HepG2 (cell line): ENCODE measurements around the gene PKMYT1. TPM values are rescaled to one million over a fixed set of nuclear protein-coding genes. Genes with fewer than 3 reads are reported as not detected.

Source experiments
- ATM ChIP-seq: fragments of 450-650 bp; IDR thresholded peaks from 2 replicates; pipeline ENCODE4 v1.7.1; 2017; ENCODE audit warnings: mild to moderate bottlenecking, borderline replicate concordance
- ATRX ChIP-seq: sonication (generic); formaldehyde crosslinking; IDR thresholded peaks from 2 replicates; pipeline ENCODE4 v1.4.0; 2020; ENCODE audit warnings: missing genetic modification reagents, borderline replicate concordance
- CREB1 ChIP-seq, 2 experiments: fragments of 450-650 bp in 1 of 2; IDR thresholded peaks; 2 replicates each; pipeline ENCODE4 v1.6.1; 2016 to 2017; ENCODE audit warnings: control low read depth in 1 of 2, mild to moderate bottlenecking in 1 of 2, missing compliant biosample characterization in 1 of 2, missing genetic modification characterization in 1 of 2
- FOSL2 ChIP-seq: sonication (generic); formaldehyde crosslinking; IDR thresholded peaks from 2 replicates; pipeline ENCODE4 v1.4.0; 2020; ENCODE audit warnings: missing genetic modification reagents
- FOXK1 ChIP-seq: sonication (generic); formaldehyde crosslinking; IDR thresholded peaks from 2 replicates; pipeline ENCODE4 v1.4.0; 2020; ENCODE audit warnings: low read depth, missing genetic modification reagents, borderline replicate concordance
- MEIS2 ChIP-seq: sonication (generic); formaldehyde crosslinking; IDR thresholded peaks from 2 replicates; pipeline ENCODE4 v1.9.0; 2021; ENCODE audit warnings: mild to moderate bottlenecking, missing genetic modification reagents
- MXD3 ChIP-seq: IDR thresholded peaks from 2 replicates; pipeline ENCODE4 v1.6.1; 2016; ENCODE audit warnings: mild to moderate bottlenecking, missing biosample characterization, missing genetic modification reagents
- PHF8 ChIP-seq: sonication (generic); formaldehyde crosslinking; IDR thresholded peaks from 2 replicates; pipeline ENCODE4 v1.5.0; 2020; ENCODE audit warnings: missing genetic modification reagents
- RORA ChIP-seq: sonication (generic); formaldehyde crosslinking; IDR thresholded peaks from 2 replicates; pipeline ENCODE4 v1.5.0; 2020; ENCODE audit warnings: mild to moderate bottlenecking, missing genetic modification reagents, moderate library complexity
- SMARCE1 ChIP-seq: fragments of 450-650 bp; IDR thresholded peaks from 2 replicates; pipeline ENCODE4 v1.6.1; 2017; ENCODE audit warnings: borderline replicate concordance
- THAP8 ChIP-seq: sonication (generic); formaldehyde crosslinking; IDR thresholded peaks from 2 replicates; pipeline ENCODE4 v1.5.1; 2020; ENCODE audit warnings: missing genetic modification reagents, mild to moderate bottlenecking, borderline replicate concordance
- ZBTB44 ChIP-seq: sonication (generic); formaldehyde crosslinking; IDR thresholded peaks from 2 replicates; pipeline ENCODE4 v1.4.0; 2020; ENCODE audit warnings: missing genetic modification reagents
- ZNF567 ChIP-seq: sonication (generic); formaldehyde crosslinking; IDR thresholded peaks from 2 replicates; pipeline ENCODE4 v1.8.1; 2023; ENCODE audit warnings: mild to moderate bottlenecking, missing genetic modification reagents, borderline replicate concordance
- ZNF580 ChIP-seq: IDR thresholded peaks from 2 replicates; pipeline ENCODE4 v1.6.1; 2016; ENCODE audit warnings: low read depth, borderline replicate concordance
- ZNF615 ChIP-seq: sonication (generic); formaldehyde crosslinking; IDR thresholded peaks from 2 replicates; pipeline ENCODE4 v1.5.0; 2020; ENCODE audit warnings: mild to moderate bottlenecking, missing genetic modification reagents, borderline replicate concordance
- polyA plus RNA-seq, 8 experiments: library from polyadenylated mRNA; depleted of rRNA in 3 of 8; stranded (reverse) in 7 of 8; unstranded in 1 of 8; fragments of >200 nt; fragmentation: Illumina TruSeq in 4 of 8; extraction: Trizol in 4 of 8; gene quantifications; 2 replicates each; pipeline versions ENCODE4 v1.2.1 to v1.2.3, GENCODE V29; 2011 to 2016; ENCODE audit warnings: low read depth in 4 of 8, missing spikeins in 1 of 8, mixed read lengths in 1 of 8; ENCODE audit not compliant: insufficient read depth in 1 of 8
- total RNA-seq, 5 experiments: library from RNA; depleted of rRNA; stranded (reverse); fragments of >200 nt; fragmentation: Illumina TruSeq; extraction: Trizol; gene quantifications; 2 replicates each; pipeline ENCODE4 v1.2.3, GENCODE V29; 2016; ENCODE audit warnings: low read depth in 1 of 5
- TF ChIP-seq, protein P1 (sequence below): sonication (generic); formaldehyde crosslinking; IDR thresholded peaks from 2 replicates; pipeline ENCODE4 v1.4.0; 2020; ENCODE audit warnings: low read depth, mild to moderate bottlenecking, missing genetic modification reagents
- TF ChIP-seq, protein P2 (sequence below): sonication (generic); formaldehyde crosslinking; IDR thresholded peaks from 2 replicates; pipeline ENCODE4 v1.4.0; 2020; ENCODE audit warnings: missing genetic modification reagents, borderline replicate concordance

Gene PKMYT1
- total and polyA plus RNA-seq, 2 of the 13 experiments (the other 11 are each of a cell fraction or from before 2014, with no cell fraction given) = 7.0 to 27.8 TPM

DNA sequence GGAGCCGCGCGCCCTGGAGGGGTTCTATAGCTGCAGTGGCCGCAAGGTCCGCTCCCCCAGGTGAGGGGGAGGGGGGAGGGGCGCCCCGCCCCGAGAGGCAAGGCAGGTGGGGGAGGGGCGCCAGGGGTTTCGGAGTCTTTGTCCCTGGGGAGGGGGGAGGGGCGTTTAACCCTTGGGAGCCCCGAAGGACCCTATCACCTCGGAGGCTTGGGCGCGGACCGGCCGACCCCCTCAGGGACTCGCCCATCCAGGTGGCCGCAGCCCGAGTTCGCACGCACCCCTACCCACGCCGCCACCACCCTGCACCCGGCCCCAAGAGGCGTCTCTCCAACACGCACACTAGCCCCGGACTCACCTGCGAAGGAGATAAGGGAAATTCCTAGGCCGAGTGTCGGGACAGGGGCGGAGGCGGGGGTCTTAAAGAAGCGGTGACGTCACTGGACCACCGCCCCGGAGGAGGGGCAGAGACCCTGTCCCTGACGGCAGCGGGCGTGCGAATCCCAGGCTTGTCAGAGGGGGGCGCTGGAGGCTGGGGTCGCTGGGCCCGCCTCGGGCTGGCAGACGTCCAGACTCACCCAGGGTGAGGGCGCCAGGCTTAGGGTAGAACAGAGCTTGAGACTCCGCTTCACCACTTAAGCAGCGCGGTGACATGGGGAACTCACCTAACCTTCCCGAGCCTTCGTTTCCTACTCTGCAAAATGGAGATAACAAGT, 37.7 kb upstream of the PKMYT1 start, which contains the start of gene CLDN6 (continued):
- TF ChIP-seq FOXK1 (CRISPR knock-in tag) (no peak), FOSL2 (CRISPR knock-in tag) (peak; percentile 33; the same call in 1 of the 2 replicates), ATRX (CRISPR knock-in tag) (no peak), MXD3 (CRISPR knock-in tag) (no peak; the same call in 1 of the 2 replicates), RORA (CRISPR knock-in tag) (no peak), ZBTB44 (CRISPR knock-in tag) (no peak), MEIS2 (CRISPR knock-in tag) (no peak), THAP8 (CRISPR knock-in tag) (no peak), CREB1 (IDR thresholded peaks at IDR 0.05) (peak; percentile 98), CREB1 (CRISPR knock-in tag; IDR thresholded peaks at IDR 0.05) (peak; percentile 89), SMARCE1 (no peak), ZNF580 (CRISPR knock-in tag) (peak; percentile 21; the same call in 1 of the 2 replicates), PHF8 (CRISPR knock-in tag) (no peak), ATM (no peak), ZNF567 (CRISPR knock-in tag) (no peak), ZNF615 (CRISPR knock-in tag) (no peak)
- TF ChIP-seq, protein P1, sequence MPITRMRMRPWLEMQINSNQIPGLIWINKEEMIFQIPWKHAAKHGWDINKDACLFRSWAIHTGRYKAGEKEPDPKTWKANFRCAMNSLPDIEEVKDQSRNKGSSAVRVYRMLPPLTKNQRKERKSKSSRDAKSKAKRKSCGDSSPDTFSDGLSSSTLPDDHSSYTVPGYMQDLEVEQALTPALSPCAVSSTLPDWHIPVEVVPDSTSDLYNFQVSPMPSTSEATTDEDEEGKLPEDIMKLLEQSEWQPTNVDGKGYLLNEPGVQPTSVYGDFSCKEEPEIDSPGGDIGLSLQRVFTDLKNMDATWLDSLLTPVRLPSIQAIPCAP (CRISPR knock-in tag) = no peak
- TF ChIP-seq, protein P2, sequence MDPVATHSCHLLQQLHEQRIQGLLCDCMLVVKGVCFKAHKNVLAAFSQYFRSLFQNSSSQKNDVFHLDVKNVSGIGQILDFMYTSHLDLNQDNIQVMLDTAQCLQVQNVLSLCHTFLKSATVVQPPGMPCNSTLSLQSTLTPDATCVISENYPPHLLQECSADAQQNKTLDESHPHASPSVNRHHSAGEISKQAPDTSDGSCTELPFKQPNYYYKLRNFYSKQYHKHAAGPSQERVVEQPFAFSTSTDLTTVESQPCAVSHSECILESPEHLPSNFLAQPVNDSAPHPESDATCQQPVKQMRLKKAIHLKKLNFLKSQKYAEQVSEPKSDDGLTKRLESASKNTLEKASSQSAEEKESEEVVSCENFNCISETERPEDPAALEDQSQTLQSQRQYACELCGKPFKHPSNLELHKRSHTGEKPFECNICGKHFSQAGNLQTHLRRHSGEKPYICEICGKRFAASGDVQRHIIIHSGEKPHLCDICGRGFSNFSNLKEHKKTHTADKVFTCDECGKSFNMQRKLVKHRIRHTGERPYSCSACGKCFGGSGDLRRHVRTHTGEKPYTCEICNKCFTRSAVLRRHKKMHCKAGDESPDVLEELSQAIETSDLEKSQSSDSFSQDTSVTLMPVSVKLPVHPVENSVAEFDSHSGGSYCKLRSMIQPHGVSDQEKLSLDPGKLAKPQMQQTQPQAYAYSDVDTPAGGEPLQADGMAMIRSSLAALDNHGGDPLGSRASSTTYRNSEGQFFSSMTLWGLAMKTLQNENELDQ (CRISPR knock-in tag) = no peak
